Hematopoietic multipotent progenitor cell treated with erythropoietin and hydrocortisone succinate and interleukin-3 and kit ligand, for 8 days (in vitro differentiated cells): ENCODE measurements around the gene LARP6.

Experiments
- DNase-seq: peaks from one replicate; pipeline ENCODE4 v3.0.0-alpha.2; 2015

LARP6 gene

GRCh38 chr15:70793694-70794093 is 60.3 kb downstream of the LARP6 start:
- DNase-seq = no peak

GRCh38 chr15:70792171-70792573 is 61.8 kb downstream of the LARP6 start:
- DNase-seq = no peak

GRCh38 chr15:70791259-70791658 is 62.7 kb downstream of the LARP6 start:
- no peak for DNase-seq

GRCh38 chr15:70789213-70789612 is 64.7 kb downstream of the LARP6 start:
- peak; percentile 75 for DNase-seq

- DNase-seq = no peak
Measured at GRCh38 chr15:70788114-70789049, 65.6 kb downstream of the LARP6 start.

GRCh38 chr15:70786996-70787395 is 67.0 kb downstream of the LARP6 start:
- no peak for DNase-seq

GRCh38 chr15:70783610-70784022 is 70.3 kb downstream of the LARP6 start:
- DNase-seq = no peak

- DNase-seq = no peak
Measured at GRCh38 chr15:70783041-70783440, 70.9 kb downstream of the LARP6 start.

GRCh38 chr15:70781236-70781635 is 72.7 kb downstream of the LARP6 start:
- DNase-seq = no peak
